CD14-positive monocyte (primary cell): ENCODE data around the gene KIF20B. TPM values are rescaled to one million over a fixed set of nuclear protein-coding genes. Genes with fewer than 3 reads are reported as not detected.
A peak's percentile ranks its signal among the peaks of the same experiment; 100 is the strongest.

Source experiments
- DNase-seq, 3 donors: peaks; one replicate each; pipeline ENCODE4 v3.0.0-alpha.2; 2011 to 2022
- H2AFZ ChIP-seq: 2 replicates; pipeline ENCODE4 v1.6.0; 2012; ENCODE audit warnings: mild to moderate bottlenecking, low read depth, low read length, inconsistent platforms; ENCODE audit not compliant: insufficient read depth, poor library complexity, severe bottlenecking
- H3K27ac ChIP-seq, 2 donors: 1 replicate in 1 of 2; 2 replicates in 1 of 2; pipeline ENCODE4 v1.5.1; 2012 to 2013; ENCODE audit warnings: low read length in 2 of 2, control low read depth in 1 of 2, inconsistent platforms in 1 of 2, low read depth in 1 of 2, mild to moderate bottlenecking in 1 of 2
- H3K27me3 ChIP-seq, 2 donors: one replicate each; pipeline versions ENCODE4 v1.6.0 to v1.6.1; 2011 to 2013; ENCODE audit warnings: low read length in 2 of 2; ENCODE audit not compliant: control insufficient read depth in 2 of 2, insufficient read depth in 2 of 2
- H3K36me3 ChIP-seq, 2 donors: replicated peaks in 1 of 2; 1 replicate in 1 of 2; 2 replicates in 1 of 2; pipeline versions ENCODE4 v1.5.1 to v1.6.1; 2012 to 2013; ENCODE audit warnings: low read length in 2 of 2, control low read depth in 1 of 2, inconsistent platforms in 1 of 2, mild to moderate bottlenecking in 1 of 2; ENCODE audit not compliant: insufficient read depth in 2 of 2, control insufficient read depth in 1 of 2
- H3K4me1 ChIP-seq, 2 donors: 1 replicate in 1 of 2; 2 replicates in 1 of 2; pipeline versions ENCODE4 v1.5.1 to v1.6.1; 2012 to 2013; ENCODE audit warnings: low read length in 2 of 2, control low read depth in 1 of 2, inconsistent platforms in 1 of 2, mild to moderate bottlenecking in 1 of 2, moderate library complexity in 1 of 2; ENCODE audit not compliant: insufficient read depth in 2 of 2, control insufficient read depth in 1 of 2
- H3K4me2 ChIP-seq: replicated peaks from 2 replicates; pipeline ENCODE3; 2012; ENCODE audit warnings: low read length, moderate library complexity, mild to moderate bottlenecking; ENCODE audit not compliant: poor library complexity, severe bottlenecking; ENCODE audit errors: extremely low read depth
- H3K4me3 ChIP-seq, 3 experiments: fragments of 200-600 bp in 1 of 3; sonication (generic) in 1 of 3; replicated peaks in 1 of 3; 1 replicate in 2 of 3; 2 replicates in 1 of 3; pipeline ENCODE4 v1.5.1; 2011 to 2013; ENCODE audit warnings: low read length in 3 of 3, mild to moderate bottlenecking in 3 of 3, control low read depth in 2 of 3, low read depth in 2 of 3, inconsistent platforms in 1 of 3, moderate library complexity in 1 of 3
- H3K79me2 ChIP-seq: 2 replicates; pipeline ENCODE4 v1.6.0; 2012; ENCODE audit warnings: mild to moderate bottlenecking, control low read depth, inconsistent platforms, low read length, moderate library complexity; ENCODE audit not compliant: insufficient read depth
- H3K9ac ChIP-seq: 2 replicates; pipeline ENCODE4 v1.6.0; 2017; ENCODE audit warnings: low read length, mild to moderate bottlenecking; ENCODE audit not compliant: insufficient read depth, poor library complexity, severe bottlenecking
- H3K9me3 ChIP-seq, 2 donors: replicated peaks in 1 of 2; 1 replicate in 1 of 2; 2 replicates in 1 of 2; pipeline versions ENCODE4 v1.5.1 to v1.6.1; 2012 to 2013; ENCODE audit warnings: low read length in 2 of 2, control low read depth in 1 of 2; ENCODE audit not compliant: control insufficient read depth in 1 of 2, insufficient read depth in 1 of 2
- H4K20me1 ChIP-seq: 2 replicates; pipeline ENCODE4 v1.6.0; 2012; ENCODE audit warnings: mild to moderate bottlenecking, low read length, control low read depth, moderate library complexity; ENCODE audit not compliant: insufficient read depth
- H3K27ac Mint-ChIP-seq, 7 donors: one replicate each; pipeline ENCODE4 v1.8.0; 2020; ENCODE audit warnings: mild to moderate bottlenecking in 7 of 7, mixed read lengths in 7 of 7, moderate library complexity in 6 of 7, inconsistent platforms in 2 of 7
- H3K27me3 Mint-ChIP-seq, 3 donors: one replicate each; pipeline ENCODE4 v1.8.0; 2021 to 2022; ENCODE audit warnings: low read depth in 3 of 3, mild to moderate bottlenecking in 3 of 3, mixed read lengths in 3 of 3, moderate library complexity in 3 of 3, inconsistent platforms in 1 of 3
- H3K36me3 Mint-ChIP-seq, 2 donors: one replicate each; pipeline ENCODE4 v1.8.0; 2020; ENCODE audit warnings: mixed read lengths in 2 of 2, inconsistent platforms in 1 of 2, mild to moderate bottlenecking in 1 of 2
- H3K4me1 Mint-ChIP-seq: one replicate; pipeline ENCODE4 v1.8.0; 2020; ENCODE audit warnings: mild to moderate bottlenecking, mixed read lengths
- H3K4me3 Mint-ChIP-seq, 2 donors: one replicate each; pipeline ENCODE4 v1.8.0; 2020; ENCODE audit warnings: mild to moderate bottlenecking in 2 of 2, mixed read lengths in 2 of 2, moderate library complexity in 1 of 2
- H3K9me3 Mint-ChIP-seq, 7 donors: one replicate each; pipeline ENCODE4 v1.8.0; 2020 to 2022; ENCODE audit warnings: mixed read lengths in 7 of 7, mild to moderate bottlenecking in 6 of 7, moderate library complexity in 6 of 7, inconsistent platforms in 2 of 7
- CTCF ChIP-seq: fragments of 200-600 bp; IDR thresholded peaks from one replicate; pipeline ENCODE4 v1.8.0; 2022; ENCODE audit warnings: antibody characterized with exemption, mild to moderate bottlenecking
- WGBS: methylation state at CpG from one replicate; pipeline ENCODE4 v1.1.5; 2013; ENCODE audit warnings: missing lambda C conversion rate; ENCODE audit not compliant: insufficient coverage; 5-methylcytosine and 5-hydroxymethylcytosine counted together
- intact Hi-C, 2 donors: fragments of 100-400 bp; cut with micrococcal nuclease; formaldehyde crosslinking; loops; one replicate each; pipeline versions ENCODE4 v1.15.0 to v1.15.1; 2023
- polyA plus RNA-seq, 3 donors: library from polyadenylated mRNA; depleted of rRNA in 1 of 3; unstranded in 2 of 3; stranded (reverse) in 1 of 3; fragments of 300-500 nt in 2 of 3; fragments of >200 nt in 1 of 3; fragmentation: Illumina TruSeq in 2 of 3; gene quantifications; 1 replicate in 2 of 3; 2 replicates in 1 of 3; pipeline ENCODE4 v1.2.3, GENCODE V29; 2012 to 2021

Gene KIF20B
- polyA plus RNA-seq, 3 donors: 0.44 to 3.9 (median 1.5) TPM

GRCh38 chr10:89793649-89794254 is 92.4 kb downstream of the KIF20B start:
- no peaks in the 10 kb centered on the region for H3K9me3 ChIP-seq
- no peak overlapping the region for H3K27ac ChIP-seq
- no peak overlapping the region for H2AFZ ChIP-seq
- no peaks in the 10 kb centered on the region for H3K4me1 ChIP-seq
- DNase-seq: peak; percentile 26 to 54 (median 50)
- H3K36me3 ChIP-seq: no peaks in the 10 kb centered on the region
- Mint-ChIP-seq H3K27ac (no peak overlapping the region), H3K4me1 (no peaks in the 10 kb centered on the region), H3K4me3 (no peak overlapping the region), H3K9me3 (no peaks in the 10 kb centered on the region), H3K36me3 (no peaks in the 10 kb centered on the region), H3K27me3 (peaks cover 1 to 5% (median 5%) of the 10 kb centered on the region in 3 donors)
- peak; percentile 87 for TF ChIP-seq CTCF
- H3K9ac ChIP-seq: no peak overlapping the region
- H4K20me1 ChIP-seq: no peaks in the 10 kb centered on the region
- H3K4me2 ChIP-seq: no peak overlapping the region
- intact Hi-C loops: loop anchor here (5.0 to 10.0 kb wide), 2 partner anchors 1069 to 1071 kb away; no protein-coding TSS in a partner anchor
- H3K79me2 ChIP-seq: no peaks in the 10 kb centered on the region
- H3K4me3 ChIP-seq: no peak overlapping the region
- no peaks in the 10 kb centered on the region for H3K27me3 ChIP-seq
- WGBS: no CpG with 5 or more reads among the region's 3 CpGs

GRCh38 chr10:89795840-89796239 is 94.5 kb downstream of the KIF20B start:
- Histone ChIP-seq H3K79me2 (no peaks in the 10 kb centered on the region), H4K20me1 (no peaks in the 10 kb centered on the region), H3K27me3 (no peaks in the 10 kb centered on the region), H2AFZ (no peak overlapping the region), H3K9ac (no peak overlapping the region), H3K36me3 (no peaks in the 10 kb centered on the region), H3K27ac (no peak overlapping the region), H3K4me2 (no peak overlapping the region), H3K9me3 (no peaks in the 10 kb centered on the region), H3K4me3 (no peak overlapping the region), H3K4me1 (no peaks in the 10 kb centered on the region)
- peaks cover 0 to 1% (median 0%) of the 10 kb centered on the region in 3 donors for H3K27me3 Mint-ChIP-seq
- no peak for TF ChIP-seq CTCF
- H3K9me3 Mint-ChIP-seq: no peaks in the 10 kb centered on the region
- no CpG with 5 or more reads among the region's 1 CpG for WGBS
- H3K27ac Mint-ChIP-seq: peak overlapping the region in 1 of 7 donors; percentile 36
- intact Hi-C loops: loop anchor here in 1 of 2 donors (10.0 kb wide), 1 partner anchor 1069 kb away; no protein-coding TSS in a partner anchor
- DNase-seq: no peak
- no peaks in the 10 kb centered on the region for H3K4me1 Mint-ChIP-seq
- H3K4me3 Mint-ChIP-seq: no peak overlapping the region
- no peaks in the 10 kb centered on the region for H3K36me3 Mint-ChIP-seq
